Stimulated activated CD8-positive, alpha-beta memory T cell treated with anti-CD3 and anti-CD28 coated beads, Interleukin-7, amount 100 ng/mL, for 4 hours (primary cell): ENCODE data around the gene PCDH12.

ENCODE experiments used
- DNase-seq, 2 donors: peaks; one replicate each; pipeline ENCODE4 v3.0.0-alpha.2; 2020; ENCODE audit warnings: low read depth in 2 of 2

PCDH12 gene

DNA sequence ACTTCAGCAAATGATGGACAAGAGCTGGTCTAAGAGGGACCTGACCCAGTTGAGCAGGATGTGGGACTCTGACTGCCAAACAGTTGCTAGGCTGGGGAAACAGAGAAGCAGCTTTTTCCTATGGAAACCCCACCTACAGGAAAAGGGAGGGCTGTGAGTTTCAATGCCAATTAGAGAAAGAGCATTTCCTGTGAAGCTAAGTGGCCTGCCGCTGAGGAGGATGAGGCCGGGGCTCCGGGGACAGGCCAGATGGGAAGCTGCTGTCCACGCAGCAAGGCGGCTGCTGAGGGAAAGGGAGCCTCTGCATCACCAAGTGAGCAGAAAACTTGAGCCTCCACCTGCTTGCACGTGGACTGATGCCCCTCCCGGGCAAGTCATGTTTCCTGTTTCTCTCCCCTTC is at the start of gene PCDH12:
PCDH12 (minus strand) TSS at position 90 of the 400 bp plus-strand sequence. CDS start 351 bp downstream, outside the sequence.
- no peak for DNase-seq

DNA sequence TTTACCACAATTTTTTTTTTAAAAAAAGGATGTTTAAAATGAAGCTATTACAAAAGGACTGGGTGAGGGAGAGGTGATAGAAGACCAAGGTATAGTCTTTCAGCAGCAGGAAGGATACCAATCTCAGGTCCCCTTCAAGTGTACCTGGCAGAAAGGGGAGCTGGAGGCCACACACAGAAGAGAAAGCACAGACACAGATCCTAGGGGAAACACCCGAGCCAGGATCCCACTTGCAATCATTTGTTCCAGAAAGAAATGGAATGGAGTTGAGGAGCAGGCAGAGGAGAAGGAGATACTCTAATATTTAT is 49.2 kb upstream of the PCDH12 start:
- no peak for DNase-seq

GRCh38 chr5:142006363-142007236 is 48.6 kb upstream of the PCDH12 start:
- DNase-seq: peak in 1 of 2 donors; percentile 24

GRCh38 chr5:142003266-142003800 is 45.3 kb upstream of the PCDH12 start:
- DNase-seq: no peak

DNA sequence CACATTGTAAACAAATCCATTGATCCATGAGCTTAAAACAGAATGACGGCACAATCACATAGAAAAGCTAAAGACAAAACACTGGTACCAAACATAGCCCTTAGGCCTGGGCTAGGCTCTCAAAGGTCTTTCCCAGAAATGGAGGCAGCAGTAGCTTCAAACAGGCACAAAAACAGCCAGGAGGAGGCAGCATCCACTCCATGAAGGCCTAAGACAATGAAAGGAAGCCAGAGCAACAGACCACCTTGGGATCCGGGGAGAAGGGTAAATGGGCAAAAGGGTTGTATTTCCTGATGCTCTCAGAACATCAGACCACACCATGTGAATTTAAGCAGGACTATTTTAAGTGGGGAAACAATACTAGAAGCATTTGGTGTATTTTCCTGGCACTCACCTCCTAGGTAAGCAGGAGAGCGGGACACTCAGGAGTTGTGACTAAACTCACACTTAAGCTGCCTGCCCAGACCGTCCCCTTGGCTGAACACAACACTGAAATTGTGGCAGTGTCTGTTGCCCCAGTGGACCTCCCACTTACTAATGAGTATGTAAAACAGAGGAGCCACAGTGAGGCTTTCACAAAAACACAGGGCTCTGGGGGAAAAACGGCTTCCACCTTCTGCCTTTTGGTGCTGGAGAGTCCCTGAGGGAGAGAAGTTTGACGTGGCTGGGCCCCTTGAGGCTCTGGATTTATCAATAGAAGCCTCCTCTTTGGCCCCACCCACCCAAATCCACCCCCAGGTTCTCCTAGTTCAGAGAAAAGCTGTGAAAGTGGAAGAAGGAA is 42.9 kb upstream of the PCDH12 start:
- no peak for DNase-seq

- DNase-seq: no peak
These were observed 42.2 kb upstream of the PCDH12 start for GRCh38 chr5:142000173-142000572.

GRCh38 chr5:141997358-141997960 is 39.5 kb upstream of the PCDH12 start:
- DNase-seq: no peak

DNA sequence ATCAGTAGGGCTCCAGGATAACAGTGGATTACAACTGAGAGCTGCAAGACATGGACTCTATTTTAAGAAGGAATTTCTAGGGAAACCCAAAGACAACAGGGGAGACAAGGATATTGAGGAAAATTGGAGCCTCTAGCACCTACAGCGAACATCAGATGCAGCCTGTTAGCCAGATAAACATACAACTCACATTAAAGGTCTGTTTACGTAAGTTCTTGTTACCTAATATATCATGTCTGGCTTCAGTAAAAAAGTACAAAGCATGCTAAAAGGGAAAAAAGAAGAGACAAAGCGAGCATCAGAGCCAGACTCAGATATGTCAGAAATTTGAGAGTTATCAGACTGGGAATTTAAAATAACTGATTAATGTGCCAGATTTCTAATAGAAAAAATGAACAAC is 37.7 kb upstream of the PCDH12 start:
- DNase-seq: no peak

GRCh38 chr5:141994511-141995136 is 36.6 kb upstream of the PCDH12 start:
- DNase-seq: no peak

- peak; percentile 55 to 76 for DNase-seq
These were observed 34.5 kb upstream of the PCDH12 start for GRCh38 chr5:141992349-141992963.

DNA sequence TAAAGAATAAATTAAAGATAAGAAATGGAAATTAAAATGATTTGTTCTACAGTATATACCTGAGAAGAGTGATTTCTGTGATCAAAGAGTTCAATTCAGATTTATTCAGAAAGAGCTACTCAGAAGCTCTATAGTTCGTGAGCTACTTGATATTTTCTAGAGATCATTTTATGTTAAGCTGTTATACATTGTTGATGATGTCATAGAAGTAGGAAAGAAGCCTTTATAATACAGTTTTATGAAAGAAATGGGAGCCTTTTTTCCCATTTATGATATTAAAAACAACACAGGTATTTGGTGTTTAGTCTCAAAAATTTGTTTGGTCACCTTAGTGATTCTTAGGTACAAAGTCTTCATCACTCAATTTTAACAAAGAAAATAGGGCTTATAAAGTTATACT is 31.7 kb upstream of the PCDH12 start:
- no peak for DNase-seq

DNA sequence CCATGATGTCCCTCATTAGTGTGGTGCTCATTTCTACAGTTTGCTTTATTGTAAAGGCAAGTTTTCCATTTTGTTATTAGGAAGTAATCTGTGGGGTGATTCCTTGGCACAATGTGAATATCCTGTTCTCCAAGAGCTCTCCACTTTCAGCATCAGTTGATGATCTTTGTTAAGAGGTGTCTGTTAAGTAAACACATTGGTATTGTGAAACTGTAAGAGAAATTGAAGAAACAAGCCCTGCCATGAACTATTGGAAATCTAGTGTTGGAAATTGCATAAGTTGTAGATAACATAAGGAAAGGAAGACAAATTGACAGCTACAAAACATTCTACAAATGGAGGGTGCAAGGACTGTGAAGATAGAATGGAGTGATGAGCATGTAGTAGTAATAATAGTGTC is 28.1 kb upstream of the PCDH12 start:
- DNase-seq: no peak

- DNase-seq: no peak
These were observed 24.6 kb upstream of the PCDH12 start for GRCh38 chr5:141982626-141983025.

DNA sequence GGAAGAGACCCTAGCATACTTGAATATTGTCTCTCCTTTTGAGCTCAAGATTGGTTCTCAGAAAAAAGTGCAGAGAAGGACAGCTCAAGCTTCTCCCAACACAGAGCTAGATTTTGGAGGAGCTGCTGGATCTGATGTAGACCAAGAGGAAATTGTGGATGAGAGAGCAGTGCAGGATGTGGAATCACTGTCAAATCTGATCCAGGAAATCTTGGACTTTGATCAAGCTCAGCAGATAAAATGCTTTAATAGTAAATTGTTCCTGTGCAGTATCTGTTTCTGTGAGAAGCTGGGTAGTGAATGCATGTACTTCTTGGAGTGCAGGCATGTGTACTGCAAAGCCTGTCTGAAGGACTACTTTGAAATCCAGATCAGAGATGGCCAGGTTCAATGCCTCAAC is 20.4 kb upstream of the PCDH12 start:
- no peak for DNase-seq

GRCh38 chr5:141976176-141976575 is 18.2 kb upstream of the PCDH12 start:
- DNase-seq: no peak

- no peak for DNase-seq
These were observed 16.0 kb upstream of the PCDH12 start for GRCh38 chr5:141973871-141974595.

DNA sequence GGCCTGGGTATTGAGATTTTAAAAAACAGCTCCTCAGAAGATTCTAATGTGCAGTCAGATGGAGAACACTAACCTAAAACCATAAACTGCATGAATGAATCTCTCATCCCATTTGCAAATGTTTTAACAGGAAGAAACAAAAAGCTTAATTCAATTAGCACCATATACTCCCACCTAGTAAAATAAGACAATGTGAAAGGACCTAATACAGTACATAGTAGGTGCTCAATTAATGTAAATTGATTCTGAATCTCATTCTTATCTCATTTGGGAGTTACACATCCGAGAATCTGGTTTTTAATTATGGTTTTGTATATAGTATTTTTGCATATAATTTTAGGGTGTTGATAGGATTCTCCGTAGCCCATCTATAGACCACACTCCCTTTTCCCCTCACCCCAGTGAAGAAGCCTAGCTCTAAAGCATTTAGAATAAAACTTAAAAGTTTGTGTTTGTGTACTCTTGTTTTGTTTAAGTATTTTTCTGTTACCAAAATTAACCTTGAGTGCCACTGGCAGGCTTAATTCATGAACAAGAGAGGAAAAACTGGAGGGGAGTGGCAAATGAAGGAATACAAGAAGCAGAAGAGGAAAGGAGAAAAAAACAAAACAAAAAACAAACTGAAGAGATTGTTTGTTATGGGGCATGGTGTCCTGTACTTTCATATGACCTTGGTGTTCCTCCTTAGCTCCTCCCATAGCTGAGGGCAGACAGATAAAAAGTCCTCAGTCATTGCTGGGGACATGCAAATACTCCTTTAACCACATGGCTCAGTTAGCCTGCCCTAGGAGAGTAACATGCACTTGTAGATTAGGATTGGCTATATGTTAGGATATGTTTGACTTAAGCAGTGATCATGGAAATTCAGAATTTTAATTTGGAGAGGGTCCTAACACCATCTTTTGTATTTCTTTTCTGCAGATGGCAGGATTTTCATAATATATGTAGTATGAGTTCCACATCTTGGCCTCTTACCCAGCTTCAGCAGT is 12.1 kb upstream of the PCDH12 start:
- DNase-seq: no peak

- DNase-seq: peak; percentile 80 to 94
These were observed 11.1 kb upstream of the PCDH12 start, which contains the start of gene RNF14 for GRCh38 chr5:141968914-141969608. RNF14 (plus strand) TSS chr5:141969105; CDS start chr5:141973589, 4,484 bp downstream.

DNA sequence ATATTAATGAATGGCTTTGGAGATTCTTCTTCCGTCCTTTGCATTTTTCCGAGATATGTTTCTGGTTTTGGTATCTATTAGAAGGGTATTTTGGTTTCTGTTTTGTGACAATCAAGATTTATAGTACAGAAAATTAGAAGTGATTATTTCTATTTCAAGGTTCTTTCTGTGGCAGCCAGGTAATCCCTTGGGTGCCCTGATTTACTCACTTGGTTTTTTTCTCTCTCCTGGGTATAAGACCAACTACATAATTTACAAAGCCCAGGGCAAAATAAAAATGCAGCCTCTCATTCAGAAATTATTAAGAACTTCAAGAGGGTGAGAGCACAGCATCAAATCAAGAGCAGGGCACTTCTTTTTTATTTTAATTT is 8.9 kb upstream of the PCDH12 start:
- no peak for DNase-seq
